GM19452 (cell line): ENCODE results near the gene MEX3A.
"Not testable (repeated sequence)": the region's sequence is repeated elsewhere in the genome, so short reads cannot be mapped to it uniquely, and the experiment has no call there.

ENCODE experiments used
- ATAC-seq: cut with Tn5 transposase; IDR thresholded peaks from one replicate; pipeline ENCODE4 v1.9.1; 2021; ENCODE audit not compliant: unreplicated experiment

MEX3A gene, protein sequence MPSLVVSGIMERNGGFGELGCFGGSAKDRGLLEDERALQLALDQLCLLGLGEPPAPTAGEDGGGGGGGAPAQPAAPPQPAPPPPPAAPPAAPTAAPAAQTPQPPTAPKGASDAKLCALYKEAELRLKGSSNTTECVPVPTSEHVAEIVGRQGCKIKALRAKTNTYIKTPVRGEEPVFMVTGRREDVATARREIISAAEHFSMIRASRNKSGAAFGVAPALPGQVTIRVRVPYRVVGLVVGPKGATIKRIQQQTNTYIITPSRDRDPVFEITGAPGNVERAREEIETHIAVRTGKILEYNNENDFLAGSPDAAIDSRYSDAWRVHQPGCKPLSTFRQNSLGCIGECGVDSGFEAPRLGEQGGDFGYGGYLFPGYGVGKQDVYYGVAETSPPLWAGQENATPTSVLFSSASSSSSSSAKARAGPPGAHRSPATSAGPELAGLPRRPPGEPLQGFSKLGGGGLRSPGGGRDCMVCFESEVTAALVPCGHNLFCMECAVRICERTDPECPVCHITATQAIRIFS

DNA sequence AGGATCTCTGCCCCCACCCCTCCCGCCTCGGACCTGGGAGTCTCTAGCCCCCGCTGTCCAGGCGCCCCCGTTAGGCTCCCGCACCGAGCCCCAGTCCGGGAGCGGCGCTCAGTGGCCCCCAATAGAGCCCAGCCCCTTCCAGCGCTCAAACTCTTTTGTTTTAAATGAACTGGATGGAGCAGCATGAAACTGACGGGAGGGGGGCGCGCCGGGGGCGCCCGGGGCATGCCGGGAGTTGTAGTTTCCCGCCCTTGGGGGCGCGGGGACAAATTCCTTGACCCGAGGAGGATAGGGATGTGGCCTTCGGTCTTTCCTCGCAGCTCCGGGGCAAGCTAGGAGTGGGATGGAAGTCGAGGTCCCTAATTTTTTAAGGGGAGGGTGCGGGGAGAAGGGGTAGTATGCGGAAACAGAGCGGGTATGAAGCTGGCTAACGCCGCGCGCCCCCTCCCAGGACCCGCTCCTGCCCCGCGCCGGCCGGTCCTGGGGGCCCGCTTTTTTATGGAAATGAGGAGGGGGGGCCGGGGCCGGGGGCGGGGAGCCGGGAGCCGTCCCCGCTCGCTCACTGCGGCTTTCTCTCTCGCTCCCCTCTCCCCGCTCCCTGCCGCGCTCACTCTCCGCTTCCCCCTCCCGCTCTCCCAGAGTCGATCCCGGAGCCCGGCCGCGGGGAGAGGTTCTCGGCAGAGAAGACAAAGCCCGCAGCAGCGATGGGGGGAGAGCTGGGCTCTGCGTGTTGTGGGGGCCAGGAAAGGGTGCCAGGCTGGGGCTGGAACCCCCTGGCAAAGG is at the start of gene MEX3A:
Gene MEX3A, minus strand, starts transcription at position 157 of the 783 bp plus-strand sequence. CDS start 467 bp downstream, outside the sequence.
- no peak for ATAC-seq

DNA sequence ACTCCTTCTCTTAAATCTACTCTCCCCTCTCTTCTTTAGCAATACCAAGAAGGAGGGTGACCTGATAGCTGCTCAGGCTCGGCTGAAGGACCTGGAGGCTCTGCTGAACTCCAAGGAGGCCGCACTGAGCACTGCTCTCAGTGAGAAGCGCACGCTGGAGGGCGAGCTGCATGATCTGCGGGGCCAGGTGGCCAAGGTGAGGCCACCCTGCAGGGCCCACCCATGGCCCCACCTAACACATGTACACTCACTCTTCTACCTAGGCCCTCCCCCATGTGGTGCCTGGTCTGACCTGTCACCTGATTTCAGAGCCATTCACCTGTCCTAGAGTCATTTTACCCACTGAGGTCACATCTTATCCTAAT is 48.3 kb upstream of the MEX3A start:
- no peak for ATAC-seq

DNA sequence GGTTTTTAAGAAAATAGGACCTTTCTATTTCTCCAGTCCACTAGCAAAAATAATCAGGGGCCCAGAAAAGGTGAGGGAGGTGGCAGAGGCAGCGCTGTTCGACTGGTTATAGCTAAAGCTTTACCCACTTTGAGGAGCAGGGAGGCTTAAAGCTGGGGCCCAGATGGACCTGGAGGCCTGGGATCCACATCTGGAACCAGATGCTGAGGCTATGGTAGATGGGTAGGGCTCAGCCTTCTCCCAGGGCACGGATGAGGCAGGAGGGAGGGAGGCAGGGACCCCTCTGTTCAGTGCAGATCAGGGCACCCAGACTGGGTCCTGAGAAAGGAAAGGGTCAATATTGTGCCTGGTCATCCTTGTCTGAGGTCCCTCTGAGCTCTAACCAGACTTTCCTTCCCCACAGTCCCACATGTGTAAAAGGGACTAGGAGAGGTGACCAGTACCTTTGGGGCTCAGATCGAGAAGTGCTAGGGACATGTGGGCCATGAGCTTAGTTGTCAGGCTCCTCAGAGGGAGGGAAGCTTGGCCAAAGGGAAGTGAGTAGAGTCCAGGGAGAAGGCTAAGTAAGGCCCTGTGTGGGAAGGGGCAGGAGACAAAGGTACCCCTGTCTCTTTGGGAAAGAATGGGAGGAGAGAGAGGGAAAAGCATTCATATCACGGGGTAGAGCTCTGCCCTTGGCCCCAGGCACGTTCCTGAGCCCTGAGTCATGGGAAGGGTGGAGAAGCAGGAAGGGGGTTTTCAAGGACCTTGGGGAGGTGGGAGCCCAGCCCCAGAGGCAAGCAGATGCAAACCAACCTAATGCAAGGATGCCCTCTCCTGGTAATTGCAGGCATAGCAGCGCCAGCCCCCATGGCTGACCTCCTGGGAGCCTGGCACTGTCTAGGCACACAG is 47.7 kb upstream of the MEX3A start:
- no peak for ATAC-seq

DNA sequence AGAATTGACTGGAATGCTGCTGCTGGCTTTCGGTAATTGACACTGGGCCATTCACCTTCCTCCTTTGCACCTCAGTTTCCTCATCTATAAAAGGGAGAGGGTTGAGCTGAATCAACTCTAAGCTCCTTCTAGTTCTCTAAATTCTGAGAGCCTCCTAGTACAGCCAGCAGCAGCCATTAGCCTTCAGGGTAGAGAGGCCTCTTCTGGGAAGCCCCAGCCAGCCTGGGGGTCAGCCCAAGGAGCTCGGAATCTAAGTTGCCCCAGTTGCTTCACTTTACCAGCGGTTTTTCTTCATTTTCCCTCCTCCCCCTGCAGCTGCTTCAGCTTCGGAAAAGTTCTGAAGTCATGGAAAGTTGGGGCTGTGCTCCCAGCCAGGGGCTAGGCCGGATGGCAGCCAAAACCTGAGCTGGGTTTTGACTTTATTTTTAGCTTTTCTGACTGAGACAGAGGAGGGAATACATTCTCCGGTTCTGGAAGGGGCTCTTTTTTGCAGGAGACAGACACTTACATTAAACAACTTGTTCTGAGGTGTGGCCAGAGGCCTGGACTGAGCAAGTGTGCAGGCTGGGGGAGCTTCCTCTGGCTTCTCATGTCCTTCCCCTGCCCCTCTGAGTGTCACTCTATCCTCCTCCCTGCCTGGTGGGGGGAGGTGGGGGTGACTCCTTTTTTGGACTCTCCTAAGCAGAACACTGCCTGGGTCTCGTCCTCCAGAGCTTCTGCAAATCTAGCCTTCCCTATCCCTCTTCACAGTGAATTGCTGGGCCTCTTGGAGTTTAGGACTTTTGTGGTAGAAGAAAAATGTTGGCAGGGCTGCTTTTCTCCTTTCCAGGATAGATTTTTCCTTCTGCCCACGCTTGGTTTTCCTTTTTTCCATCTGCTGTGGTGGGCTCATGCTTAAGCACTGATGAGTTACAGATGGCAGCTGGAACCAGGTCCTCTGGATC is 46.7 kb upstream of the MEX3A start:
- ATAC-seq, result no peak

DNA sequence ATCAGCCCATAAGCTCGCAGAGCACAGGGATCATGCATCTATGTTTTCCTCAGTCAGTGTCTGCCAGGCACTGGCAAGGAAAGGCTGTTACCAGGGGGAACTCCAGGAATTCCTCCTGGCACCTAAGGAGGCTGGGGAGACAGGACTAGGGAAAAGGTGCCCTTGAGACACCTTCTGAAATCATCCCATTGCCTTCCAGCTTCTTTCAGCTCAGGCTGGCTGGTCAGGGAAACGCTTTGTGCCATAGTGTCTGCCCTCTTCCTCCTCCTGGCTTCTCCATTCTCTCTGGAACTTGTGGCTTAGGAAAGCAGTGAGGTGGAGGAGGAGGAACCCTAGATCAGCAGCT is 46.0 kb upstream of the MEX3A start:
- ATAC-seq, result no peak

DNA sequence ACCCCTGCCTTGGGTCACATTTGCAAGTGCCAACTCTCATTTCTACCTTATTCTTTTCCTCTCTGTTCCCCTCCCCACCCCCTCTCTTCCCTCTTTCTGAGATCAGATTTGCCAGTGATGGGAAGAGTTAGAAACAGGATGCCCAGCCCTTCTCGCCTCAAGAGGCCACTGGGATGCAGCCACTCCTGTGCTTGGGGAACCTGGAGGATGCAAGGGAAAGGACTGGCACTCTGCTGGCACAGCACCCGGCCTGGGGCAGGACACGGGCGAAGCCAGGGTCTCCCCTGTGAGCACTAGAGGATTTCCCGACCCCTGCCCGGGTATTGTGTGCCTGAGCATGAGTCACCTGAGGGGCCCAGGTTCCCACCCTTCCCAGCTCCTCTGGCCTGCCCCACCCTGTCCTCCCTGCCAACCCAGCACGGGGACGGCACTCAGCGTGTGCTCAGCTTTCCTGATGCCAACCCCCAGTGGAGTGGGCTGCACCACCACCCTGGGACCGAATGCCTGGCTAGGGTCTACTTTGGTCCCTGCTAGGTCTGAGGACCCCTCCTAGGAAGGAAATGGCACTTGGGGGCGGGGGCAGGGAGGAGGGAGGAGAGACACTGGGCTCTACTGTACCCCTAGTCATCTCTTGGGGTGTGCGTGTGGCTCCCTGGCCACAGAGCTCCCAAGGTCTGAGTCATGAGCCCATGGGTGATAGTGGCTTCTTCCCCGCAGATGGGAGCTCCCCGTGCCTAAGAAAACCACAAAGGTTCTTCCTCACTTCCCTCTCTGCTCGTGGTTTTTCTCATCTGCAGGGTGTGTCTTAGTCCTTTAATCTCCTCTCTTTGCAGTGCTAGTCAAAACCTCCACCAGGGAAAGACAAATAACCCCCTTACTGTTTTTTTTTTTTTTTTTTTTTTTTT is 44.6 kb upstream of the MEX3A start:
- peak; percentile 51 for ATAC-seq

DNA sequence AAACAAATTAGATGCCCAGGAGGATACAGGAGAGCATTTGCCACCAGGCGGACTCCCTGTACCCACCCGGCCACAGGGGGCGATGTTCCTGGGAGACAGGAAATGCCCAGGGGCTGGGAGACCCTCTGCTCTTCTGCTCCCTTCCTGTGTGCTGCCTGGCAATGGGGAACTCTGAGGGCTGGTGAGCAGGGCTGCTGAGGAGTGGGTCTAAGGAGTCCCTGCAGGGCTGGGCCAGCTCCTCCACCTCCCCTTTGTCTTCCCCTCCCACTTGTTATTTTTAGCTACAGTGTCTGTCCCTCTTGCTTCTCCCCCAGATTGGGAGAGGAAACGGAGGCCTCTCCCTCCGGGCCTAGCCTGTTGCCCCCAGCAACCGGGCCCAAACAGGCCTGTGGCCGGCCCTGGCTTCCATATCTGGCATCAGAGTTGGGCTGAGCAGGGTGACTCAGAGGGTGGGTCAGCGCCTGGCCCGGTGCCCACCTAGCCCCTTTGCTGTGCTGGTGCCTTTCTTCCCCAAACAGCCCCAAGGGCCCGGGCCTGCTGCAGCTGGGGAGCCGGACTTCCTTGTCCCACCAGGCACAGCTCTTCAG is 43.9 kb upstream of the MEX3A start:
- ATAC-seq, result peak; percentile 35

DNA sequence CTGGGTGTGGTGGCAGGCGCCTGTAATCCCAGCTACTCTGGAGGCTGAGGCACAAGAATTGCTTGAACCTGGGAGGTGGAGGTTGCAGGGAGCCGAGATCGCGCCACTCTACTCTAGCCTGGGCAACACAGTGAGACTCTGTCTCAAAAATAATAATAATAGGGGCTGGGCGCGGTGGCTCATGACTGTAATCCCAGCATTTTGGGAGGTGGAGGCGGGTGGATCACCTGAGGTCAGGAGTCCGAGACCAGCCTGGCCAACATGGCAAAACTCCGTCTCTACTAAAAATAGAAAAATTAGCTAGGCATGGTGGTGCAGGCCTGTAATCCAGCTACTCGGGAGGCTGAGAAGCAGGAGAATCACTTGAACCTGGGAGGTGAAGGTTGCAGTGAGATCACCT is 43.3 kb upstream of the MEX3A start:
- ATAC-seq, result not testable (repeated sequence)

DNA sequence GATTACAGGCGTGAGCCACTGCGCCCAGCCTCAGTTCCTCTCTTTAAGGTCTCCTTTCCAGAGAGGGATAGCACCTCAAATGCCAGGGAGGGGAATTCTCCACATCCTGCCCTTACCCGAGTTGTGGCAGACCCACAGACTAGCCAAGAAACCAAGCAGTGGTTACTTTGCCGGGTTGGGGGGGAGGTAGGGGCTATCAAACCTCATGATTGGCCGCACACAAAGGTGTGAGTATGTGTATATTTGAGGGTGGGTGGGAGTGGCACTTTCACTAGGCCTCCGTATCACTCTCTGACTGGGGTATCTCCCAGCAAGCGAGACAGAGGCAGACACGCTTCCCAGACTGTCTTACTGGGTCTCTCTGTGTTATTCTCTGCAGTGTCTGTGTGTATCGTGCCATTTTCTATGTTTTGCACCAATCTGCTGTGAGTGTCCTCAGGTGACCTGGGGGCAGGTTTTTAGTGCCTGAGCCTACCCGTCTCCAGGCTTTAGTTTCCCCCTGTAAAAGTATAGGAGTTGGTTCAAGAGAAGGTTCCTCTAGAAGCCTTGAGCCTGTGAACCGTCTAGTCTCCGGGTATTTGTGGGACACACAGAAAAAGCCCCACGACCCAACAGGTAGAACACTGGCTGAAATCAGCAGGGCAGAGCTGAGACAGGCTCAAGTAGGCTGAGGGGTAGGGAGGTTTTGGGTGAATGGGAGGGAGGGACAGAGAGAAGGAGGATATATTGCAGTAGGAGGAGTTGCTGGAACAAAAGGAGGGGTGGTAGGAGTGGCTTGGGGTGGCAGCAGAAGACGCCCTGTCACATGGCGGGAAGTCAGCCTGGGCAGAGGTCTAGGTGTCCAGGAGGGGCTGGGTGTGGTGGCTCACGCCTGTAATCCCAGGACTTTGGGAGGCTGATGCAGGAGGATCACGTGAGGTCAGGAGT is 42.6 kb upstream of the MEX3A start:
- no peak for ATAC-seq

DNA sequence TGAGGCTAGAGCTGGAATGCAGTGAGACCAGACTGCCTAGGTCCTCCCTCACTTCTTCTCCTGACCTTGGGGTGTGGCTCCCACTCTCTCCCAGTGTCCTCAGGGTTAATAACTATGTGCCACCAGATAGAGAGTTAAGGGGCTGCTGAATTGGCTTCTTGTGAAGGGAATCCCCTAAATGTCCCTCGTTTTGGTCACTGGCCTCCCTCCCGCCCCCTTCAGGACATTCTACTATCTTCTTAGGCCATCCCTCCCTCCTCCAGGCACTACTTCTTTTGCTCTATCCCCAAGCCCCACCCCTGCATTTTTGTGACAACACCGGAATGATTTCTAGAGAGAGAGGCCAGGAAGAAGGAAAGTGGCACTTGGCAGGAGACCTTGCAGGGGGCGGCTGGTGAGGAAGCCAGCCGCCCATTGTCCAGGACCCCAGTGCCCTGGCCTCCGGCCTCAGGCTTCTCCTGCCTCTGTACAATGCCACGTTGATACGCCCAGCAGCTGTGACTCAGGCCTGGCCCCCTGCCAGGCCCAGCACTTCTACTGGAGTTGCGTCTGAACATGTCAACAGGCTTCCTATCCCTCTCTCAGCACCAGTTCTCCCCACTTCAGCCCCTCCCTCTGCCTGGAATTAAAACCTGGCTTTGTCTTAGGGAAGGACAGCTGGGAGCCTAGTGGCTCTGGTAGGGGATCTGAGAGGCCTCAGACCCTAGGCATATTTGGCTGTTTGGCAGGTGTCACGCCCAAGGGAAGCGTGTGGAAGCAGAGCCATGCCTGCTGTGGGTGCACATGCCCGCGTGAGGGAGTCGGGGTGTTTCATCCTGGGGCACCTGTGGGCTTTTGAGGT is 41.3 kb upstream of the MEX3A start:
- no peak for ATAC-seq

DNA sequence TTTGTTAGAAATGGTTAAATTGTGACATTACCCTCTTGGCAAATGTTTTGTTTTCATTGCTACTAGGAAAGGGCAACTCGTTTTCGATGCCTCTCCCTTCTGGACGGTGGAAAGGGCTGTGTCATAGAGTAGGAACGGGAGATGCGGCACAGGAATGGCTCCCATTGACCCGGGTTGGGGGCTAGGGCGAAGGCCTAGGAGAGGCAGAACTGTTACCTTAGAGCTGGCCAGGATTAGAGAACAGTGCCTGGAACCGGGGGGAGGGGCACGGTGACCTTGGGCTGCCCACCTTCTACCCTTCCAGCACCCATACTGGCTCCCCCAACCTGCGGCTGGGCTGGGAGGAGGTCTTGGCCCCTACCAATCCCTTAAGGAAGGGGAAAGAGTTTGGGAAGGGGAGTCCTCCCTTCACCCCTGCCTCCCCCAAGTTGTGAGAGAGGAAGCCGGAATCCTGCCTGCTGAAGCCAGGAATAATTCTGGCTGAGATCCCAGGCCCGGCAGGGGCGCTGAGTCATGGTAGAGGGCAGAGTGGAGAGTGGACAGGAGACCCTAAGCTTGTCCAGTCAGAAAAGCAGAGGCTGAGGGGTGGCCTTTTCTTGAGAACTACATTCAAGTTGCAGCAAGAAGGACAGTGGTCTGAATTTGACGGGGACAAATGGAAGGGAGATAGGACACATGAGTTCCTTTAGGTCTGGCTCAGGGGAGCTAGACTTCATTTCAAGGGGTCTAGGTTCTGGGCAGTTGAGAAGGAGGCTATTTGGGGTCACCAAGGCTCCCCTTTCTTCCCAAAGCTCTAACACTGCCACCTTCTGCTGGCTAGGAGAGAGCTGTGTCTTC is 40.5 kb upstream of the MEX3A start:
- ATAC-seq, result no peak

DNA sequence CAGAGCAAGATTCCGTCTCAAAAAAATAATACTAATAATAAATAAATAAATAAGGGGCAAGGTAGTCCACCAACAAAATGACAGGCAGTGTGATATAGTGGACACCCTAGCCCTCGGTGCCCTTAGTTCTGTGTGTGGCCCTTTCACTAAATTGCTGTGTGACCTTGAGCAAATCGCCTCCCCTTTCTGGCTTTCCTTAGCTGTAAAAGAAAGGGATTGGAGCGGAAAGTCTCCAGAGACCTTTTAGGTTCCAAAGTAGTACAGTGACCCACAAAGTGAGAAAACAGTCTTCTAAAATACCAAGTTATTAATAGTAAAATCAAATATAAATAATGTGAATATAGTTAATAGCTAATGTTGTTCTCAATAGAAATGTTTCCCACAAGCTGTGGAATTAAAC is 39.8 kb upstream of the MEX3A start:
- no peak for ATAC-seq

DNA sequence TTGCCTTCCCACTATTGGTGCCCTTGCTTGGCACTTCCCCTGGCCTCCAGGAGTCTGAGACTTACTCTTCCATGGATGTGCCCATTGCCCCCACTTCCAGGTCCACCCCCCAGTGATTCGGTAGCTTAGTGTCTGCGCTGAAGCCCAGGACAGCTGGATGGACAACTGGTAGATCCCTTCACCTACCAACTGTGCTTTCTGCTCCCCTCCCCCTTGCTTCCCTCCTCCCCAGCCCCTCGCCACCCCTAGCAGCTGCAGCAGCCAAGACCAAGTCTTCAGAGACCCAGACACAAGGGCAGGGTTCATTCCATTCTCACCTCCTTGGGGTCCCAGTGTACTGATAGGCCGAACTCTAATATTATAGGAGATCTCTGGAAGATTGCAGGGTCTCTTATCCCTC is 39.2 kb upstream of the MEX3A start:
- ATAC-seq, result no peak

DNA sequence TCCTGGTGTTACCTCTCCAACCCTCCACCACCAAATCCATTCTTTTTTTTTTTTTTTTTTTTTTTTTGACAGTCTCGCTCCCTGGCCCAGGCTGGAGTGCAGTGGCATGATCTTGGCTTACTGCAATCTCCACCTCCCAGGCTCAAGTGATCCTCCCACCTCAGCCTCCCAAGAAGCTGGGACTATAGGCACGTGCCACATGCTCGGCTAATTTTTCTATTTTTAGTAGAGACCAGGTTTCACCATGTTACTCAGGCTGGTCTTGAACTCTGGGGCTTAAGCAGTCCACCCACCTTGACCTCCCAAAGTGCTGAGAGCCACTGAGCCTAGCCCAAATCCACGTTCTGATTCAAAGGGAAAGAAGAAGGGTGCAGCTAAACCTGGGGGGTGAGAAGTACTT is 38.7 kb upstream of the MEX3A start:
- not testable (repeated sequence) for ATAC-seq

DNA sequence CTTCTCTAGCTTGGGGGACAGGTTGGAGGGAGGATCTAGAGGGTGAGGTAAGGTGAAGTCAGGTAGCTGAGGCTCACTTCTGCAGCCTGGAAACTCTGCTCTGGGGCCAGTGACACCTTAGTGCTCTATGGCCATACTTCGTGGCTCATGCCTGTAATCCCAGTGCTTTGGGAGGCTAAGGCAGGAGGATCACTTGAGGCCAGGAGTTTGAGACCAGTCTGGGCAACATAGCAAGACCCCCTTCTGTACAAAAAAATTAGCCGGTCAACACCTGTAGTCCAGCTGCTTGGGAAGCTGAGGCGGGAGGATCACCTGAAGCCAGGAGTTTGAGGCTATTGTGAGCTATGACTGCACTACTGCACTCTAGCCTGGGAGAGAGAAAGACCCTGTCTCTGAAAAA is 38.1 kb upstream of the MEX3A start:
- ATAC-seq, result no peak
